ENCODE measurements around the gene SLC27A2.

SLC27A2 gene

GRCh38 chr15:50275908-50276307 lies 93.9 kb downstream of the SLC27A2 start:
- DNase-seq (ENCODE audit: low spot score), result no peak

DNA sequence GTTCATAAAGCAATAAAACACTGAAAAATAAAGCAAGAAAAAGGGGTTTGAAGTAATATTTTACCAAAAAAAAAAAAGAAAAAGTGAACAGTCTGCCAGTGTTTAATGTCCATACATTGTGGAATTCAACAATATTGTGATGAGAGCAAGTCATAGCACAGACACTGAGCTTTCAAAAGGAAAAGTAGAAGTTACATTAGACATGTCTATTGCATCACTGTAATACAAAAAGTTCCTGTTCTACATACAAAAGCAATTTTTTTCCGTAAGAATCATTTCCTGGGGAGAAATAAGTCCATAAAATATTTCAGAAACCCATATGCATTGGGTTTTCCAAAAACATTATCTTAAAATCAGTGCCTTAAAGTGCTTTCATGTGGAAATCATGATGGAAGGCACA lies 95.4 kb downstream of the SLC27A2 start:
- no peak for DNase-seq (ENCODE audit: low spot score)

DNA sequence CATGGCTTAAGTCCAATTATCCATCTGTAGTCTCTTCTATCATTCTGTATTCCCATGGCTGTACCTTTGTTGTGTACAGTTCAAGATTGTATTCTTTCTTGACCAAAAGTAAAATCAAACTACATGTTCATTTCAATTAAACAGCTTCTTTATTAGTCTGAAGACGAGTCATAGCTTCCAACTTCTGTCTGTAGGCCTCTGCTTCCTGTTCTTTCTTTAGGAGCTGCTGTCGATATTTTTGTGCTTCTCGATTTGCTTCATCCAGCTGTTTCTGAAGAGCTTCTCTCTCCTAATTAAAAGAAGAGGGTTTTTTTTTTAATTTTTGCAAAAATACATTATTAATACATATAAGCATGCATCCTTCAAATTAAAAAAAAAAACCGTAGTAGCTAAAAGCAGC lies 96.5 kb downstream of the SLC27A2 start:
- no peak for DNase-seq (ENCODE audit: low spot score)

DNA sequence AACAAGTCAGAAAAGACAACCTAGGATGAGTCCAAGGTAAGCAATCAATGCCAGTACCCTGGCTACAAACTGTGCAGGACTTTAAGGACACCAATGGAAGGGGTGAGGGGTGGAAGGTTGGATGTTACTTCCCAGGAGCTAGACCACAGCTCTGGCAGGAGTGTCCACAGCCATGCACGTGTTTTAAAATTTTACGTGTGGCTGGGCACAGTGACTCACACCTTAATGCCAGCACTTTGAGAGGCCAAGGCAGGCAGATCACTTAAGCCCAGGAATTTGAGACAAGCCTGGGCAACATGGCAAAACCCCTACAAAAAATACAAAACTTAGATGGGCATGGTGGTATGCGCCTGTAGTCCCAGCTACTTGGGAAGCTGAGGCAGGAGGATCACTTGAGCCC lies 98.3 kb downstream of the SLC27A2 start:
- no peak for DNase-seq (ENCODE audit: low spot score)

DNA sequence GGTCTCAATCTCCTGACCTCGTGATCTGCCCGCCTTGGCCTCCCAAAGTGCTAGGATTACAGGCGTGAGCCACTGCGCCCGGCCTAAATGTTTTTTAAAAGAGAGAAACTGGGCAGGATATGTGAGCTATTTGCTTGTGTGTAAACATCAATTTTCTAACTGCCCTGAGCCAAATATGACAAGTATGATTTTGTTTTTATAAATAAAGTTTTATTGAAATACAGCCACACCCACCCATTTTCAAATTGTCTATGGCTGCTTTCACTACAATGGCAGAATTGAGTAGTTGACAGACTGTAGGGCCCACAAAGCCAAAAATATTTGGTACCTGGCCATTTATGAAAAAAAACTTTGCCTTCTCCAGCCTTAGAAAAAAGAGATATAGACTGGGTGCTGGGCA lies 99.4 kb downstream of the SLC27A2 start:
- no peak for DNase-seq (ENCODE audit: low spot score)
